GM19438 (cell line): ENCODE data around the gene DGKG.
A peak's percentile ranks its signal among the peaks of the same experiment; 100 is the strongest.

Source experiments
- ATAC-seq: cut with Tn5 transposase; IDR thresholded peaks from one replicate; pipeline ENCODE4 v1.9.1; 2021; ENCODE audit warnings: low read depth; ENCODE audit not compliant: unreplicated experiment

Gene DGKG

DNA sequence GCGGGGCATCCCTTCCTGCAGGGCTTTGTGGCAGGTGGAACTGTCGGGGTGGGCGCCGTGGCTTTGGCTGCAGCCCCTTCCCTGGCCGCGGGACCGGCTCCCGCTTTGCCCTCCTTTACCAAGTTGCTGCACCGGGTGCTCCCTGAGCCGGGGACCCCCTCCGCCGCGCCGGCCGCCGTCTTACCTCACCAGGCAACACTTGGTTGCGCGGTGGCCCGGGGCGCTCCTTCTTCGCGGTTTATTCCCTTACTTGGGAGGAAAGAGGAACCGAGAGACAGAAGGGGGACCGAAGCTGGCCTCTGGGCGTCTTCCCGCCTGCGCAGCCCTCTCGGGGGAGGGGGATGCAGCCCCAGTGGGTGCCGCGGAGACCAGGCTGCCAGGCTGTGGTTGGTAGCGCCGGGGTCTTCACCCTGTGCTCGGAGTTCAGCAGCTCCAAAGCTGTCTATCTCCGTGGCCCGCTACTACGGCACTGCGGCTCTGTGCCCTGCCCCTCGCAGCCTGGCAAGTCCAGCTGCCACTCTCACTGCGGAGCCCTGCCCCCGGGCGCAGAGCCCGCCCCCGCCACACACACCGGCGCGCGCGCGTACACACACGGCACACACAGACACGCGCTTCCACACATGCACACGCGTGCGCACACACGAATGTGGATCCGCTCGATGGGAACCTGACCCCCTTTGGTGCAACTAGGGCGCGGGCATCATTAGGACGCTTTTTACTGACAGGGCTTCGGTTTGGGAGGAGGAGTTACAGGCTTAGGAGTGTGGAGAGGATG lies at the start of gene DGKG:
TSS of gene DGKG (minus strand) at position 473 of the 775 bp plus-strand sequence. CDS start 41,775 bp downstream, outside the sequence.
- peak; percentile 76 for ATAC-seq

DNA sequence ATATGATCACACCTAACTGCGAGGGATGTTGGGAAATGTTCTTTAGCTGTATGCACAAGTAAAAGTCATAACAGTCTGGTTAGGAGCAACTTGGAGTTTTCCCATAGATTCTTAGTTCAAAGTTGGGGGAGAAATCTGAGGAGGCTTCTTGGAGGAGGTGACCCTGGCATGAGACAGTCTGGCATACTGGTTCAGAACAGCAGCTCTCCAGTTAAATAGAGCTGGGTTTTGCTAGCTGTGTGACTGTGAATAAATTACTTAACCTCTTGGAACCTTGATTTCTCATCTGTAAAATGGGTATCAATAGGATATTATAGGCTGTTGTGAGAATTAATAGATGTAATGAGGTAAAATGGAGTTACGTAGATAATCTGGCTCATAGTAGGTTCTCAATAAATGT lies 49.1 kb upstream of the DGKG start:
- ATAC-seq = no peak

DNA sequence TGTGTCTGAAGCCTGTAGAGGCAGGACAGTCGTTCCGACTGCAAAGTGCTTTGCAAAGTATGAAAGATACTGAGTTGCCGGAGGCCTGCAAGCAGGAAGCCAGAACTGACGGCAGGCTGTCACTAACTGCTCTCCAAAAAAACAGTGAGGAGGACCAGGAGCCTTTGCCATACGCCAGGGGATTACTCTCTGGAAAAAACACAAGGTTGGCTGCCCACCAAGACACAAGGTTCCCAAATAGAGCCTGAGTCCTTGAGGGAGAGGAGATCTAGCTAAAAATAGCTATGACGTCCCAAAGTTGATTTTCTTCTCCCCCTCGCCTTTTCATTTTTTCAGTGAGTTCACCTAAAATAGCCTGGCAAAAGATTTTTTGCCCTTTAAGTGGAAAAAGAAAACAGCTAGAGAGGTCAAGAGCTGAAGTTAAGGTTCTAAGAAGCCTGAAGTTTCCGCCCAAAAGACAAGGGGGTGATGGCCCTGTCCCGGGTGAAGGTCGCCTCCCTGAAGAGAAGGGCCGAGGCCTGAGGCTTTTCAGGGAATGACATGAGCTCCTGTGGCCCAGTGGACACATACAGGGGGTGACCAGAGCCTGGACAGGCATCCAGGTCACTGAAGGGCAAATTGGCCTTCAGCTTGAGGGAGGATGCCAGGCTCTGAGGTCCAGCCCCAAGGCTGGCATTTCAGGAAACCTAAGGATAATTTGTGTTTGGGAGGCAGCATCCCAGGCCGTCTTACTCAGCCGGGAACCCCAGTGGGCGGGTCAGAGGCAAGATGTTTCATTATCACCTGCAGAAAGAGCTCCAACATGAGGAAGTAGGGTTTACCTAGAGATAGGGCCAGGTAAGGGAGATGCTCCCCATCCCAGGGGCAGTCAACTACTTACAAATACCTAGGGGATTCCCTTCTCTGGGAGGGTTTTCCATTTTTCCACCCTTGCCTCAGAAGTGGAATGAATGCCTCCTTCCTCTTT lies 44.9 kb upstream of the DGKG start:
- no peak for ATAC-seq

DNA sequence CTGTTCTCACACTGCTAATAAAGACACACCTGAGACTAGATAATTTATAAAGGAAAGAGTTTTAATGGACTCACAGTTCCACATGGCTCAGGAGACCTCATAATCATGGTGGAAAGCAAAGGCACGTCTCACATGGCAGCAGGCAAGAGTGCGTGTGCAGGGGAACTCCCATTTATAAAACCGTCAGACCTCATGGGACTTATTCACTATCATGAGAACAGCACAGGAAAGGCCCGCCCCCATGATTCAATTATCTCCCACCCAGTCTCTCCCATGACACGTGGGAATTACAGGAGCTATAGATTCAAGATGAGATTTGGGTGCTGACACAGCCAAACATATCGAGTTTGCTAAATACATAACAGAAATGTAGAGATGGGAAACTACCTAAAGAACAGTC lies 39.5 kb upstream of the DGKG start:
- no peak for ATAC-seq

DNA sequence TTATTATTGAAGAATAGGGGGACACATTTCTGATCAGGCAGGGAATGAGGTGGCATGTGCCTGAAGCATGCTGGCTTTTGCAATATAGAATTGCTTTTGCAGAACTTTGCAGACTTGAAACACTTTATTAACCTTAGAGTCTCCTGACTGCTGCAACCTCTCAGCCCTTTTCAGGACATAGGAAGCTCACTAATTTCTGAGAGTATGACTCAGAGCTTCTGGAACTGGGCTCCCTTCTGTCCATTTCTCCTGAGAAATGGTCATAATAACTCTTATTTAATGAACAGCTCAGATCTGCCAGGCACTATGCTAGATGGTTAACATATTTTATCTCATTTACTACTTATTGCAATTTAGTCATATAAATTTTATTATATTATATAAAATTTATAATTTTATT lies 38.6 kb upstream of the DGKG start:
- no peak for ATAC-seq

DNA sequence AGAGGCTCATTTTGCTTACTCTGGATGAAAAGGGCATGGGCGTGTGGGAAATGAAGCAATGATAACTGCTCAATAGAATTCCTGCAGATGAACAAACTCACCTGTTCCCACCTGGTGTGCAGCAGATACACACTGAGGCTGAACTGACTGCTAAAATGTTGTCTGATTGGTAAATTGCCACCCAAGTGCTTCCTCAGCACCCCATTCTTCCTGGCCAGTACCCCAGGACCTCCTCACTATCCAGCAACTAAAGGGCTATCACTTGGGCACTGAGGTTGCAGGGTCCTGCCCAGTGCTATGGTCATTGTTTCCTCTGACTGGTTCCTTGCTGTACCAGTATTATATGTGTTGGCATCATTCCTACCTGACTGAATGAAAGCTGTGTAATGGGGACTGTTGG lies 38.0 kb upstream of the DGKG start:
- no peak for ATAC-seq

DNA sequence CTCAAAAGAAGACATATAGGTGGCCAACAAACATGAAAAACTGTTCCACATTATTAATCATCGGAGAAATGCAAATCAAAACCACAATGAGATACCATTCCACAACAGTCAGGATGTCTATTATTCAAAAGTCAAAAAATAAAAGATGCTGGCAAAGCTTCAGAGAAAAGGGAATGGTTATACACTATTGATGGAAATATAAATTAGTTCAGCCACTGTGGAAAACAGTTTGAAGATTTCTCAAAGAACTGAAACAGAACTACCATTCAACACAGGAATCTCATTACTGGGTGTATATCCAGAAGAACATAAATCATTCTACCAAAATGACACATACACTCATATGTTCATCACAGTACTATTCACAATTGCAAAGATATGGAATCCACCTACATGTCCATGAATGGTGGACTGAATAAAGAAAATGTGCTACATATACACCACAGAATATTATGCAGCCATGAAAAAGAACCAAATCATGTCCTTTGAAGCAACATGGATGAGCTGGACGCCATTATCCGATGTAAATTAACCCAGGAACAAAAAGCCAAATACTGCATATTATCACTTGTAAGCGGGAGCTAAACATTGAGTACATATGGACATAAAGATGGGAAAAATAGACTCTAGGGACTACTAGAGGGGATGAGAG lies 32.7 kb upstream of the DGKG start:
- no peak for ATAC-seq

DNA sequence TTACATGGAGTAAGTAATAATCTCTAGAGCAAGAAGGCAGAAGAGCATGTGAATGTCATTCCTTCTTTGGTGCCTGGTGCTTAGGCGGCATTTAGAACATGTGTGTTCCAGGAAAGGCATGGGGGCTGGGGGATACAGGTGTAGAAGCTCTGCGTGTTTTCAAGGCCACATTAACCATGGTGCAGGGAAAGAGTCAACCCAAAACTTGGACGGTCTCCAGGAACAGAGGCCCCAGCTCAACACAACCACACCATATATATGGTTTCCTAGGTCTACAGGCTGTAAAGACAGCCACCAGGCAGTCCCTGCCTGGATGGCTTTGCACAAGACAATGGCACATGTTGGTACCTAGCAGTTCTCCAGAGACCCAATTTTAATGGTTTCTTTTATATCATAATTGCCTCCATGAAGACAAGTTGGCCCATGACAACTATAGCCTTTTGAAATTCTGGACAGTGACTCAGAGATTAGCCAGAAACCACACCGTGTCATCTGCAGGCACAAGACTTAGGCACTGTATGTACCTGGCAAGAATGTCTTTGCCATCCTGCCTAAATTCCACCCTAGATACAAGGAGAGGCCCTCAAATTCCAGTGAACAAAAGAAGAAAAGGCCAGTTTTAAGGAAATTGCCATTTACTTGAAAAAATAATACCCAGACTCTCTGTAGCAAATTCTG lies 25.0 kb upstream of the DGKG start:
- ATAC-seq = no peak

DNA sequence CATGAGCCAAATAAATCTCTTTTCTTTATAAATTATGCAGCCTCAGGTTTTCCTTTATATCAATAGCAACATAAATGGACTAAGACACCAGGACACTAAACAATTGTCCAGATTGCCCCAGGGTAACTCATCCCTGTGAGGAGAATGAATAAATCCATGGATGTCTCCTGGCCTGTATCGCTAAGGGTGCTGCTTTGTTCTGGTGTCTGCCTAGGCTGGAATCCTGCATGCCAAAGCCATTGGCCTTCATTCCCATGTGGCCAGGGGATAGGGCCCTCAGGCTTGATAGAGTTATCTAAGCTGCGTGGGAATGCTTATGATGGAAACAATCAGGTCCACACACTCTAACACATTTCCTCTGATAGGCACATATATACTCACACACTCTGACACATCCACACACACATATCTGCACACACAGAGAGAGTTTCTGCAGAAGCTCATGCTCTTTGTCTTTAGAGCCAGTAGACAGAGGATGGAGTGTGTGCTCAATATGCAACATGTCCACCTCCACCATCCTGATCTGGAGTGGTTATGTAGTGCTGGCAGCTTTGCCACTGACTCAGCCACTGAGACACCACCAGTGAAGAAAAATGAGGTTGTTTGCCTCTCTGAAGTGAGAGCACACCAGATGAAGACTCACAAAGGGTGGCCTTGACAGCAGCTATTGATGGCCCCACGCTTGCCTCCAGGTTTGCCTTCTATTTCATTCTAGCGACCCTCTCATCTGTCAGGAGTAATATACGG lies 24.0 kb upstream of the DGKG start:
- no peak for ATAC-seq

DNA sequence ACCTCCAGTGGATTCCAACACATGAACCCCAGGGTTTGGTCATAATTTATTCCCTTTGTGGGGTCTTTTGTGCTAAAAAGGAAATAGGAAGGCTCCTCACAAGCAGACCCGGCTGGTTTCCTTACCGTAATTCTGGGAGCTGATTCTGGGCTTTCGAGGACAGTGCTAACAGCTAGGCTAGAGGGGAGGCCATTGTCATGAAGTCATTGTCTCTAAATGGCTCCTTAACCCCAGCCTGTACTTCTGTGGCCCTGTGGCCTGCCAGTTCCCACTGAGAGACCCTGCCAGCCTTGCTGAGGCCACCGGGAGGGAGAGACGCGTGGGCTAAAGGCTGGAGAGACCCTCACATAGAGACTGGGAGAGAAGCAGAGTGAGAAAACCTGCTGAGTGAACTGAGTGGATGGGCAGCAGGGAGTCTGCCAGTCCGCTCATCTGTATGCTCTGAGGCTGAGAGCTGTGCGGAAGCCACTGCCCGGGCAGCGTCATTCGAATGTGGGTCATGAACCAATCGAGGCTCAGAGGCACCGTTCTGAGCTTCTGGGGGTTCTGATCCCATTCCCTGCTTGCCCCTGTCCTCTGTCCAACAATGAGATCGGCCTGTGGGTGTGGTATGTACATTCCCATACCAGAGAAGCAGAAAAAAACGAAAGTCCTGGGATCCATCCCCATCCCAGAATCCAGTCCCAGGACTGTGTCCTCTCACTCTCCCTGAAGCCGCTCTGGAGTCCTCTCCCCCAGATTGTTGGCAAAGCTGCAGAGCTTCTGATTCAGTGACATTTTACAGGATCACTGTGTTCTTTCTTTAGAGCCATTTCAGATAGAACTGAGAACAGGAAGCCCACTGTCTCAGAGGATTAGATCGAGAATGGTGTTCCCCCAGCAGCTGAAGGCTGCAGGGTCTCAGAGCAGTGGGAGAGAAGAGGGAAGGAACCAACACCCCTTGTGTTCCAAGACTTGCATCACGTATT lies 21.3 kb upstream of the DGKG start:
- no peak for ATAC-seq

DNA sequence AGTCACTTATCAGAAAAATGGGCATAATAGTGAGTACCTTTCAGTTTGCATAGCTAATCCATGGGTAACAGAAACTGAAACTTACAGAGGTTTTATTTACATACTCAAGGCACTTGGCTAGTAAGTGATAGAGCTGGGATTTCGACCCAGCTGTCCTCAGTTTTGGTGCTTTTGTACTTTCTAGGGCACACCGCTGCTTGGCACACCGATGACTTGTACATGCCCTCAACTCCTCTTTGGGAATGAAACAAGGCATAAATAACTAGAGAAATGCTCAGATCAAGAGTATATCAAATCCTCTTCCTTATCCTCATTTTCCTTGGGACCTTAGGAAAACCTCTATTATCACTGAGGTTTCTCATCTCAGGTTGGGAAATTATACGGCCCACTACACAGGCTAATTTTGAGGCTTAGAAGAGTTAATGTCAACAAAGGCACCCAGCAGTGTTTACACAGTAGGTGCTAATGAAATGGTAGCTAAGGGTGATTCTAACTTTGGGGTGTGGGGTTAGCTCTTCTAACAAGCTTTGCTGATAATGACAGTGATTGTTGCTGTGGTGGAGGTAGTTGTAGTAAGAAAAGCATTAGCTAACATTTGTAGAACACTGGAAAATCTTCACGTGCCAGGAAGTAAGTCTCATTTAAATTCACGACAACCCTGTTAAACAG lies 20.3 kb upstream of the DGKG start:
- no peak for ATAC-seq

DNA sequence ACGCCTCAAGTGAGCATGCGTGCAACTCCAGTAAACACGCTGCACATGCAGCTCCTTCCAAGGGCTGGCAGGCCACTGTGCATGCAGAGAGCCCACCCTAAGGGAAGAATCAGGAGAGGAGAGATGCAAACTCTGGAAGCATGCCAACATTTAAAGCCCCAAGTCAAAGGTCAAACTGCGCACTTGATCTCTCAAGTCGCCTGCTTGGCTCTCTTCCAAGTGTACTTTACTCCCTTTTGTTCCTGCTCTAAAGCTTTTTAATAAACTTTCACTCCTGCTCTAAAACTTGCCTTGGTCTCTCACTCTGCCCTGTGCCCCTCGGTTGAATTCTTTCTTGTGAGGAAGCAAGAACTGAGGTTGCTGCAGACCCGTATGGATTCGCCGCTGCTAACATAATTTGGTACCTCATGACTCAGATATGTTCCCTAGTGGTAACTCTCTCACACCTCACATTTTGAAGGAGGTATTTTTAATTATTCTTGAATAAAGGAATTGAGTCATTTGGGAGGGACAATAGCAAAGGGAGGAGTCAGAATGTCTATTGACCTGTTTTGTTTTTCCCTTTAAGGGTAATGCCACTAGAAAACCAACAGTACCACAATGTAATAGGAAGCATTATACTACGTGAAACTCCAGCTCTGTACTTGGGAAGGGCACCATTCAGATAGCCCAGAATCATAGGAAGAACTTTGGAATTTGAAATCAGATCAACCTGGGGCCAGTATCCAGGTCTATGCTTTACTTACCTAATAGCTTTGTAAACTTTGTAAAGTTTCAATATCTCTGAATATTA lies 19.6 kb upstream of the DGKG start:
- ATAC-seq = no peak

DNA sequence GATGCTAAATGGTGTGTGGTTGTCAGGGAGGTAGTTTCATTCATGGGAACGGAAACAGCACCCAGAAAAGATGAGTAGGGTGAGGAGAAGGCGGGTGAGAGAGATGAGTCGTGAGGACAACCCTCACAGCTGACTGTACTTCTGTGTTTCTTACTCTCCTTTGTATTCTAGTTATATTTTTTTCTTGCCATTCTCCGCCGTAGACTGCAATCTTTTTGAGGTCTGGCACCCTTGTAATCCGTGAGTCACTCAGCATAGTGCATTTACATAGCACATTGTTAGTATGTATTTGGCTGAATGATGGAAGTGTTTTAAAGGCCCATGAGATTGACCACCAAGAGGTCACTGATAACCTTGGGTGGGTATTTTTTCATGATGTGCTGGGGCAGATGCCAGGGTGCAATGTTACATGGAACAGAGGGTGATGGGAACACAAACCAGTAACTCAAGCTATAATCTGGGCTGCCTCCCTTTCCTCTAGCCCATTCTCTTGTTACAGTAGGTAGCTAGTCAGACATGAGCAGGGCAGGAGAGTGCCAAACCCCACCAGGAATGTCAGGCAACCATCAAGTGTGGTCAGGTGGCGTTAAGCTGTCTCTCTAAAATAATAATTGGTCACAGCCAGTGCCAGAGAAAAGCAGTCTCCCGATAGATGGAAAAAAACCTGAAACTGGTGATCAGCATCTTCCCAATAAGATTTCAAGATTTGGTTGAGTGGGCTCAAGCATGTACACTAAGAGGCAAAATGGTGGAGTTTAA lies 18.8 kb upstream of the DGKG start:
- no peak for ATAC-seq

DNA sequence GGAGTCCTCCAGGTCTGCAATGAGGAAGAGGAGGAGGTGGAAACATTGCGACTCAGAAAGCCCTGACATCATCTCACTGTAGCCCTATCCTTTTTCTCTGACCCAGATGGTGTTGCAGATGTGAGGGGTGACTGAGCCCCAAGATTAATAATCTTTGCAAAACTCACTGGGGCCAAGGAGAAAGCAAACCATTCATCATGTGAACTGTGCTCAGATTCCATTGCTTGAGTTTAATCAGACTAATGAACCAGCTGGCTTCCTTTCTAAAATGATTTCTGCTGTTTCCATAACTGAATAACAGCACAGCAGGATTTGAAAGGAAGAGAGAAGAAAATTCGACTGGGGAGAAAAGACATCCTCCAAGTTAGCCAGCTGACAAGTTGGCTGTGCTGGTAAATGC lies 13.4 kb upstream of the DGKG start:
- ATAC-seq = no peak

DNA sequence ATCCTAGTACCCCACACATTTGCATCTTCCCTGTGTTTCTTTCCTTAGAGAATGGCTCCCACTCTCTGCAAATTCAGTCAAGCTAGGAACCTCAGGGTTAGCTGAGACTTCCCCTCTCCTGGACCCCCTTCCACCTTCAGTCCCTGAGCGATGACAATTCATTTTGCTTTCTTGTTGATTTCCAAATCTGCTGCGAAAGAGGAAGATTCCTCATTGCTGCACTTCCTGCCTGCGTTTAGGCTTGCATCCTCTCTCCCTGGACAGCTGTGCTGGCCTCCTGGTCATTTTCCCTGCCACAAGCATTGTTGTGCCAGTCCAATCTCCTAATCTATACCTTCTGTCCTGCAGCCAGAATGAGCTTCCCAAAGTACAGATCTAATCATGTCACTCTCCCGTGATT lies 12.3 kb upstream of the DGKG start:
- ATAC-seq = no peak

DNA sequence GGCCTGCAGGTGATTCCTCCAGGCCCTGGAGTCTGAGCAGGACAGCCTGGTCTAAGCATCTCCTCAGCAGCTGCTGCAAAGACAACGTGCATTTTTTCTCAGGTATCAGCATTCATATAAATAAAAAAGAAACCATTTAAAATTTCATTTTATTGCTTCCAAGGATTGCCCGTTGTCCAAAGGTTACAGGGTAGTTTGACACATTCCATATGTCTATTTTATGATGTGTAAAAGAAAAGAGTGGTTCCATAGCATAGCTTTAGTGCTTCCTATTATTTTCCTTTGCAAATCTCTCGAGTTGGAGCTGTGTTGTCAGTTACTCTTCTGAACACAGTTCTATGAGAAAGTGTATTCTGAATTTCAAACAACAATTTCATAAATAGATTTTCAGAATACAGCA lies 7.2 kb upstream of the DGKG start:
- no peak for ATAC-seq

DNA sequence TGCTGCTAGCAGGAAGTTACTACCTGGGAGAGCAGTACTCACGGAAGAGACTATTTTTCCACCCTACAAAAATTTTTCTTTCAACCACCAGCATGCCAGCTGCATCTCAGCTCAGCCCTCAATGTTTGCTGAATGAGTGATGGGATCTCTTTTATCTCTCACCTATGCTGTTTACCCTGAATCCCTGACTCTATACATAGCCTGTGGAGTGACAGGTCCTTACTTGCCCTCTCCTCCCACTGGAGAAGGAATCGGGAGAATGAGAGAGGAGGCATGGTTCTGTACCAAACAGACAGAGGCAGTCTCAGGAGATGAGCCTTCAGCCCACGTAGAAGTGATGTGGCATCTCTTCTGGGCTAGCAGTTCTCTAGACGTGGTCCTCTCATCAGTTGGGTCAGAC lies 6.7 kb upstream of the DGKG start:
- no peak for ATAC-seq
